ENCODE measurements around the gene C3orf49. TPM values are rescaled to one million over a fixed set of nuclear protein-coding genes. Genes with fewer than 3 reads are reported as not detected.

C3orf49 gene
- total and polyA plus RNA-seq, 8 donors: not detected

GRCh38 chr3:63874769-63875168 is 55.7 kb downstream of the C3orf49 start:
- intact Hi-C loops (cut with DNase I; ENCODE audit: low total_unique reads): no loop called here
- DNase-seq: no peak
- TF ChIP-seq POLR2AphosphoS5 (IDR thresholded peaks at IDR 0.05): no peak
- TF ChIP-seq EP300 (IDR thresholded peaks at IDR 0.05): no peak
- no peak for TF ChIP-seq CTCF (IDR thresholded peaks at IDR 0.05)
- Histone ChIP-seq H3K27me3 (no peaks in the 10 kb centered on the region), H3K9me3 (no peaks in the 10 kb centered on the region), H3K4me3 (no peak overlapping the region), H3K4me1 (peaks cover 0 to 55% (median 36%) of the 10 kb centered on the region in 4 donors), H3K36me3 (no peaks in the 10 kb centered on the region), H3K27ac (no peak overlapping the region)
- 62 to 88% (median 77%) methylated on average over 3 of the region's 3 CpGs for WGBS, 5 donors

- Histone ChIP-seq H3K36me3 (no peaks in the 10 kb centered on the region), H3K9me3 (no peaks in the 10 kb centered on the region), H3K4me1 (peaks cover 0 to 50% (median 33%) of the 10 kb centered on the region in 4 donors), H3K27ac (no peak overlapping the region), H3K27me3 (no peaks in the 10 kb centered on the region), H3K4me3 (no peak overlapping the region)
- intact Hi-C loops (cut with DNase I; ENCODE audit: low total_unique reads): no loop called here
- DNase-seq: no peak
- WGBS, 5 donors: 74 to 96% (median 91%) methylated on average over 2 of the region's 2 CpGs
- TF ChIP-seq POLR2A (IDR thresholded peaks at IDR 0.05): no peak
- no peak for TF ChIP-seq CTCF (IDR thresholded peaks at IDR 0.05)
- no peak for TF ChIP-seq POLR2AphosphoS5 (IDR thresholded peaks at IDR 0.05)
- TF ChIP-seq EP300 (IDR thresholded peaks at IDR 0.05): no peak
These were observed 56.4 kb downstream of the C3orf49 start for GRCh38 chr3:63875510-63875909.

- no peaks in the 10 kb centered on the region for H3K27me3 ChIP-seq
- TF ChIP-seq CTCF (IDR thresholded peaks at IDR 0.05) (no peak), EP300 (IDR thresholded peaks at IDR 0.05) (no peak), POLR2AphosphoS5 (IDR thresholded peaks at IDR 0.05) (no peak), POLR2A (IDR thresholded peaks at IDR 0.05) (no peak)
- DNase-seq: no peak
- intact Hi-C loops (cut with DNase I; ENCODE audit: low total_unique reads): no loop called here
- no peaks in the 10 kb centered on the region for H3K36me3 ChIP-seq
- H3K4me1 ChIP-seq: peaks cover 0 to 42% (median 29%) of the 10 kb centered on the region in 4 donors
- no peak overlapping the region for H3K4me3 ChIP-seq
- 66 to 79% (median 74%) methylated on average over 3 of the region's 3 CpGs for WGBS, 5 donors
- H3K9me3 ChIP-seq: no peaks in the 10 kb centered on the region
- H3K27ac ChIP-seq: no peak overlapping the region
These were observed 57.2 kb downstream of the C3orf49 start for GRCh38 chr3:63876260-63876659.

GRCh38 chr3:63877737-63878393 is 58.8 kb downstream of the C3orf49 start:
- no peaks in the 10 kb centered on the region for H3K27me3 ChIP-seq
- H3K27ac ChIP-seq: no peak overlapping the region
- intact Hi-C loops (cut with DNase I; ENCODE audit: low total_unique reads): no loop called here
- peaks cover 0 to 36% (median 20%) of the 10 kb centered on the region in 4 donors for H3K4me1 ChIP-seq
- TF ChIP-seq EP300 (IDR thresholded peaks at IDR 0.05) (no peak), POLR2A (IDR thresholded peaks at IDR 0.05) (no peak), POLR2AphosphoS5 (IDR thresholded peaks at IDR 0.05) (no peak), CTCF (IDR thresholded peaks at IDR 0.05) (no peak)
- H3K36me3 ChIP-seq: no peaks in the 10 kb centered on the region
- H3K4me3 ChIP-seq: no peak overlapping the region
- 69 to 76% (median 70%) methylated on average over 3 of the region's 3 CpGs for WGBS, 5 donors
- H3K9me3 ChIP-seq: no peaks in the 10 kb centered on the region
- DNase-seq: no peak

Data from stomach (tissue), 9 donors.